Ramos (cell line): ENCODE data around the gene SLC17A9.

Experiments
- in situ Hi-C: fragments of 300-500 bp; cut with MboI; formaldehyde crosslinking; loops from one replicate; pipeline ENCODE4 v1.14.3; 2022; ENCODE audit warnings: low sequenced_read_pairs; ENCODE audit not compliant: unreplicated experiment

SLC17A9 gene

GRCh38 chr20:62997417-62998035, 45.0 kb downstream of the SLC17A9 start:
- in situ Hi-C loops, result no loop called here

DNA sequence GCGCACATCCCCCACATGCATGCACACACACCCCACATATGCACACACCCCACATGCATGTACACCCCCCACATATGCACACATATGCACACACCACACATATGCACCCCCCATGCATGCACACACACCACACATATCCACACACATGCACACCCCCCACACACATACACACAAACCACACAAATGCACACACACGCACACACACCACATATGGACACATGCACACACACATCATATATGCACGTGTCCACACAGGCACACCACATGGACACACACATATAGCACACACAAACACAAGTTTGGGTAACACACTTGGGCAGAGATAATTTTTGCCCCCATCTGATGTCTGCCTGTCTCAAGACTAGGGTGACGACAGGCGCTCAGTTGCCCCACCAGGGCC, 45.9 kb downstream of the SLC17A9 start:
- in situ Hi-C loops, result no loop called here

DNA sequence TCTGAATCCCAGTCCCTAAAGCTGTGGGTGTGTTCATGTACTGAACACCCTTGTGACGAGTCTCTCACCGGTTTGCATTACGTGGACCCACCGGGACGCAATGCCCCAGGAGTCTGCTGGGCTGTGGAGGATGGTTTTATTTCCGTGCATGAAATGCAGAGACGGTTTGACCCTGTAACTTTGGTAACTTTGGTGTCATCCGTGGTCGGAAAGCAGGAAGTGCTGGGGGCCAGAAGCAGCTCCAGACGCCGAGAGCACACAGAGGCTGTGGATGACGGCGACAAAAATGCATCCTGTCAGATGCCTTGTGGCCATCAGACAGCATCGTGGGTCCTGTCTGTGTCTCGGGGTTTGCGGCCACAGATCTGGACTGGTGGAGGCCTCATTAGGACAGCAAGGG, 47.1 kb downstream of the SLC17A9 start:
- in situ Hi-C loops, result no loop called here

DNA sequence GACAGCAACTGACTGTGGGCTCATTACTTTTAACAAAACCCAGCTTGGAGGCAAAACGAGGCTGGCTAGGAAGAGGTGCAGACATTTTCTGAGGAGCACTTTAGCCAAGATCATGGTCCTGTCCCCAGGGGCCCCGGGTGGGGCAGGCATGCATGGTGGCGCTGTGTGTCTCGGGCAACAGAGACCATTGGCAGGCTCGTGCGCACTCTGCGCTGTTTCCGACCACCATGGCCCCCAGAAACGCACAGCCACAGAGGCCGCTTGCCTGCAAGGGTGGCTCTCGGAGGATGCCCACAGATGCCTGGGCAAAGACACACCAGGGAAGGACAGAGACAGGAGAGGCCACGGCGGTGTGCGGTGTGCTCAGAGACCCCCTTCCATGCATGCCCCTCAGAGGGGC, 47.5 kb downstream of the SLC17A9 start:
- in situ Hi-C loops, result no loop called here

DNA sequence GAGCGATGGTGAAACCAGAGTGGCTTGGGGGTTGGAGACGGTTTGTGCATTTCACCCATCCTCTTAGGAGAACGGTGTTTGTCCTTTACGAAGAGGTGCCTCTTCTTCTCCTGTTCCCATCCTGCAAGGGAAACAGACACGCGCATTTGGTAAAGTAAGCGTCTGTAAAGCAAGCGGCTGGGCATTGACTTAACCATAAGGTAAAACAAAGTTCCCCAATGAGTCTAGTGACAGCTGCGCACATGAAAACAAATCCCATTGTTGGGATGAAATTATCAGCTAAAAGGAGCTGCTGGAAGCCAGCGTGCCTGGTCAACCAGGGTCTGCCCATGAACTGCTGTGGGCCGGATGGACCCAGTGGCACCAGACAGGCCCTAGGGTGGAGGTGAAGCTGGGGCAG, 48.4 kb downstream of the SLC17A9 start:
- in situ Hi-C loops, result no loop called here

DNA sequence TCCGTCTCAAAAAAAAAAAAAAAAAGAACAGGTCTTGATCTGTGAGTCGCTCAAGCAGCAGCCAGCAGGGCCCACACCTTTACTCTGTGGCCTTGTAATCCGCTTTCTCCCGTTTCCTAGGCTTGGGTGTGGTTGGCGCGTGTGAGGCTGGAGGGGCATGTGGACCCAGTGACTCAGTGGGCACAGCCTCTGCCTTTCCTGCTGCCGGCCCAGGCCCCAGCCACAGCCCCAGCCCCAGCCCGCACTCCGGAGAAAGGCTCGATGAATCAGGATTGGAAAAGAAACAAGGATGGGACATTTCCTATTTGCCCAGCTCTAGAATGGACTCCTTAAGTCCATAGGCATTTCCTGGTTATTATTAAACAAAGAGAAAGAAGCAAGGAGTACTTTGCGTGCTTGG, 50.0 kb downstream of the SLC17A9 start:
- in situ Hi-C loops, result no loop called here

- in situ Hi-C loops, result no loop called here
These were observed 51.0 kb downstream of the SLC17A9 start for GRCh38 chr20:63003546-63003945.

- in situ Hi-C loops, result no loop called here
These were observed 52.3 kb downstream of the SLC17A9 start for GRCh38 chr20:63004607-63005364.

GRCh38 chr20:63005365-63005861, 52.9 kb downstream of the SLC17A9 start:
- in situ Hi-C loops, result no loop called here

DNA sequence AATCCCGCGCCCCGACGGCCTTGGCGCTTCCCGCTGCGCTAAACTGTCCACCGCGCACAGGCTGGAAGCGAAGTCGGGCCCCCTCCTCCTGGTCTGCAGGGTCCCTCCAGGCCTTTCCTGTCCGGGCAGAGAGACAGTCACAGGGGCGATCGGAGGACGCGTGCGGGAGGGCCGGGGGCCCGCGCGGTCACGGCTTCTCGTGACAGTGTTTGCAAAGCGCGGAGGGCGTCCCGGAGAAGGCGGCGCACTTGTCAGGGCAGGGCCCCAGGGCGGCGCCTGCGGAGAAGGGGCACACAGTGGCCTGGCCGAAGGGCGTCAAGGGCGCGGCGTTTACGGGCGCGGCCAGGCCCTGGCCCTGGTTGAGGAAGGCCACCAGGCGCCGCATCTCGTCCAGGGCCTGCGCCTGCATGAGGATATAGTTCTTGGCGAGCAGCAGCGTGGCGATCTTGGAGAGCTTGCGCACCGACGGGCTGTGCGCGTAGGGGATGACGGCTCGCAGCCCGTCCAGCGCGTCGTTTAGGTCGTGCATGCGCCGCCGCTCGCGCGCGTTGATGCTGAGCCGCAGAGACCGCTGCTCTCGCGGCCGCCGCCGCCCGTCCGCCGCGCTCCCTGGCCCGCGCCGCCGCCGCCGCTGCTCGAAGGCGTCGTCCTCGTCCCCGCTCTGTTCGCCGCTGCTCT, 53.5 kb downstream of the SLC17A9 start:
- in situ Hi-C loops, result no loop called here

- in situ Hi-C loops, result no loop called here
These were observed 54.2 kb downstream of the SLC17A9 start, which contains the start of gene BHLHE23 for GRCh38 chr20:63006540-63007359. BHLHE23 (minus strand) TSS chr20:63006964; CDS start chr20:63006774, 190 bp downstream.

GRCh38 chr20:63007360-63007645, 54.8 kb downstream of the SLC17A9 start:
- in situ Hi-C loops, result no loop called here

- in situ Hi-C loops, result no loop called here
These were observed 55.4 kb downstream of the SLC17A9 start for GRCh38 chr20:63007646-63008488.

- in situ Hi-C loops, result no loop called here
These were observed 56.1 kb downstream of the SLC17A9 start for GRCh38 chr20:63008541-63009044.

GRCh38 chr20:63009045-63009961, 56.8 kb downstream of the SLC17A9 start:
- in situ Hi-C loops, result no loop called here

- in situ Hi-C loops, result loop anchor here (10.0 kb wide), 1 partner anchor 105 kb away; no protein-coding TSS in a partner anchor
These were observed 57.7 kb downstream of the SLC17A9 start for GRCh38 chr20:63009988-63010769.

DNA sequence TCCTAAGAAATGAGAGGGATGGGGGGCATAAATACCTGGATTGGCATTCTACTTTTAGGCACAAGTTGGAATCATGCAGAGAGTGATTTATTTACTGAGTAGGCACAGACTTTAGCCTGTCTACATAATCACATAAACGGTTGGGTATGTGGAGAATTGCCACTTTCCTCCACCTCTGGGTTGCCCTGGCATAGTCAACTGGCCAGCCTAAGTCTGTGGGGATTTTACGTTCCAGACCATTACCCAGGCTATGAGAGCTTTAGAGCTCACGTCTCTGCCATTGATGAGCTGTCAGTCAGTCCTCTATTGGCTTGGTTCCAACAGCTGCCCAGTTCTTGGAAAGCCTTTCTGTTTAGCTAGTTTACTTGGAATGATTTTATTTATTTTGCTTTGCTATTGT, 59.3 kb downstream of the SLC17A9 start:
- in situ Hi-C loops, result loop anchor here (10.0 kb wide), 1 partner anchor 107 kb away; no protein-coding TSS in a partner anchor
